KMS-11 (cell line): Measurements from ENCODE around the gene PLEKHG5.

Experiments
- H2AFZ ChIP-seq: fragments of 200-600 bp; sonication (generic); 2 replicates; pipeline ENCODE4 v1.6.1; 2016; ENCODE audit warnings: antibody characterized with exemption, mixed run types, low read depth
- H3K27ac ChIP-seq: fragments of 200-600 bp; sonication (generic); 2 replicates; pipeline ENCODE4 v1.6.1; 2016; ENCODE audit warnings: mild to moderate bottlenecking, mixed run types
- H3K27me3 ChIP-seq: fragments of 200-600 bp; sonication (generic); 2 replicates; pipeline ENCODE4 v1.6.1; 2017; ENCODE audit warnings: mild to moderate bottlenecking, low read depth, mixed run types, moderate library complexity; ENCODE audit not compliant: insufficient read depth
- H3K36me3 ChIP-seq: fragments of 200-600 bp; sonication (generic); 2 replicates; pipeline ENCODE4 v1.6.1; 2017; ENCODE audit warnings: mild to moderate bottlenecking, mixed run types; ENCODE audit not compliant: insufficient read depth
- H3K4me1 ChIP-seq: fragments of 200-600 bp; sonication (generic); 2 replicates; pipeline ENCODE4 v1.6.1; 2016; ENCODE audit warnings: mild to moderate bottlenecking, low read depth, mixed run types; ENCODE audit not compliant: poor library complexity, severe bottlenecking
- H3K4me2 ChIP-seq: fragments of 200-600 bp; sonication (generic); 2 replicates; pipeline ENCODE4 v1.7.0; 2016; ENCODE audit warnings: mild to moderate bottlenecking, mixed run types
- H3K4me3 ChIP-seq: fragments of 200-600 bp; sonication (generic); IDR thresholded peaks from 2 replicates; pipeline ENCODE4 v1.6.1; 2017; ENCODE audit warnings: low read depth, low read length, mixed read lengths; ENCODE audit not compliant: insufficient read depth
- H3K79me2 ChIP-seq: fragments of 200-600 bp; sonication (generic); 2 replicates; pipeline ENCODE4 v1.6.1; 2016; ENCODE audit warnings: low read depth, mixed run types; ENCODE audit not compliant: insufficient read depth
- H3K9ac ChIP-seq: fragments of 200-600 bp; sonication (generic); 2 replicates; pipeline ENCODE4 v1.6.1; 2016; ENCODE audit warnings: mild to moderate bottlenecking, mixed run types
- H4K20me1 ChIP-seq: fragments of 200-600 bp; sonication (generic); 2 replicates; pipeline ENCODE4 v1.6.1; 2016; ENCODE audit warnings: mild to moderate bottlenecking, mixed run types; ENCODE audit not compliant: insufficient read depth
- TF ChIP-seq, protein P1 (sequence below): fragments of 200-600 bp; sonication (generic); conservative IDR thresholded peaks from 2 replicates; pipeline ENCODE4 v1.6.1; 2017; ENCODE audit warnings: low read depth, mild to moderate bottlenecking, antibody characterized with exemption, low read length, moderate library complexity, mixed read lengths

Gene PLEKHG5

GRCh38 chr1:6420454-6421042 lies 70.9 kb downstream of the PLEKHG5 start:
- no peak overlapping the region for H2AFZ ChIP-seq
- peaks cover 95% of the 10 kb centered on the region for H3K27me3 ChIP-seq
- no peak overlapping the region for H3K4me3 ChIP-seq
- no peaks in the 10 kb centered on the region for H3K36me3 ChIP-seq
- H3K9ac ChIP-seq: no peak overlapping the region
- H3K4me2 ChIP-seq: no peak overlapping the region
- H3K79me2 ChIP-seq: no peaks in the 10 kb centered on the region
- H3K4me1 ChIP-seq: no peaks in the 10 kb centered on the region
- no peak overlapping the region for H3K27ac ChIP-seq
- no peaks in the 10 kb centered on the region for H4K20me1 ChIP-seq
- TF ChIP-seq, protein P1, sequence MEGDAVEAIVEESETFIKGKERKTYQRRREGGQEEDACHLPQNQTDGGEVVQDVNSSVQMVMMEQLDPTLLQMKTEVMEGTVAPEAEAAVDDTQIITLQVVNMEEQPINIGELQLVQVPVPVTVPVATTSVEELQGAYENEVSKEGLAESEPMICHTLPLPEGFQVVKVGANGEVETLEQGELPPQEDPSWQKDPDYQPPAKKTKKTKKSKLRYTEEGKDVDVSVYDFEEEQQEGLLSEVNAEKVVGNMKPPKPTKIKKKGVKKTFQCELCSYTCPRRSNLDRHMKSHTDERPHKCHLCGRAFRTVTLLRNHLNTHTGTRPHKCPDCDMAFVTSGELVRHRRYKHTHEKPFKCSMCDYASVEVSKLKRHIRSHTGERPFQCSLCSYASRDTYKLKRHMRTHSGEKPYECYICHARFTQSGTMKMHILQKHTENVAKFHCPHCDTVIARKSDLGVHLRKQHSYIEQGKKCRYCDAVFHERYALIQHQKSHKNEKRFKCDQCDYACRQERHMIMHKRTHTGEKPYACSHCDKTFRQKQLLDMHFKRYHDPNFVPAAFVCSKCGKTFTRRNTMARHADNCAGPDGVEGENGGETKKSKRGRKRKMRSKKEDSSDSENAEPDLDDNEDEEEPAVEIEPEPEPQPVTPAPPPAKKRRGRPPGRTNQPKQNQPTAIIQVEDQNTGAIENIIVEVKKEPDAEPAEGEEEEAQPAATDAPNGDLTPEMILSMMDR: no peak

GRCh38 chr1:6419804-6420453 lies 71.5 kb downstream of the PLEKHG5 start, which contains the start of gene HES2:
Gene HES2, minus strand, starts transcription at chr1:6419919. Its CDS starts 99 bp downstream, at chr1:6419820.
- Histone ChIP-seq H3K27ac (no peak within 1 kb of the TSS), H3K4me1 (peaks cover 5% of the 10 kb centered on the region), H3K4me2 (no peak within 1 kb of the TSS), H3K9ac (no peak within 1 kb of the TSS), H3K36me3 (no peaks in the 10 kb centered on the region), H3K4me3 (no peak within 1 kb of the TSS), H4K20me1 (no peaks in the 10 kb centered on the region), H3K27me3 (peaks cover 95% of the 10 kb centered on the region), H2AFZ (no peak within 1 kb of the TSS), H3K79me2 (no peaks in the 10 kb centered on the region)
- TF ChIP-seq, protein P1: no peak

DNA sequence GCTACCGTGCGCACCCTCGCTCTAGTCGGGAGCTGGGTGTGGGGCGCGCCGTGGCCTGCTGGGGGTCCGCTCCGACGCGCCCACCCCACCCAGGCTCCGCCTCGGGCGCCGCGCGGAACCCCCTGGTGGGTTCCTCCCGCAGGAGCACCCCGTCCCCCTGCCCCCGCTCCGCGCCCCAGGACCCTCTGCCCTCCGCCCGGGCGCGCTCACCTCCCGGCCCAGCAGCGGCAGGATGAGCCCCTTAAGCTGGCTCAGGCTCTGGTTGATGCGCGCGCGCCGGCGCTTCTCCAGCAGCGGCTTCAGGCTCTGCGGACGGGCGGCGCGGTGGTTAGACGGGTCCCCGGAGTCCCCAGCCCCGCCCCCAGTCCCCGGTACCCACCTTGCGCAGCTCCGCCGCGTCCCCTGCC lies 72.1 kb downstream of the PLEKHG5 start:
- H3K27me3 ChIP-seq: peaks cover 92% of the 10 kb centered on the region
- H3K9ac ChIP-seq: no peak overlapping the region
- H3K36me3 ChIP-seq: no peaks in the 10 kb centered on the region
- H3K4me3 ChIP-seq: no peak overlapping the region
- no peak overlapping the region for H2AFZ ChIP-seq
- no peaks in the 10 kb centered on the region for H3K79me2 ChIP-seq
- TF ChIP-seq, protein P1: no peak
- no peak overlapping the region for H3K27ac ChIP-seq
- no peak overlapping the region for H3K4me2 ChIP-seq
- peaks cover 11% of the 10 kb centered on the region for H3K4me1 ChIP-seq
- H4K20me1 ChIP-seq: no peaks in the 10 kb centered on the region

DNA sequence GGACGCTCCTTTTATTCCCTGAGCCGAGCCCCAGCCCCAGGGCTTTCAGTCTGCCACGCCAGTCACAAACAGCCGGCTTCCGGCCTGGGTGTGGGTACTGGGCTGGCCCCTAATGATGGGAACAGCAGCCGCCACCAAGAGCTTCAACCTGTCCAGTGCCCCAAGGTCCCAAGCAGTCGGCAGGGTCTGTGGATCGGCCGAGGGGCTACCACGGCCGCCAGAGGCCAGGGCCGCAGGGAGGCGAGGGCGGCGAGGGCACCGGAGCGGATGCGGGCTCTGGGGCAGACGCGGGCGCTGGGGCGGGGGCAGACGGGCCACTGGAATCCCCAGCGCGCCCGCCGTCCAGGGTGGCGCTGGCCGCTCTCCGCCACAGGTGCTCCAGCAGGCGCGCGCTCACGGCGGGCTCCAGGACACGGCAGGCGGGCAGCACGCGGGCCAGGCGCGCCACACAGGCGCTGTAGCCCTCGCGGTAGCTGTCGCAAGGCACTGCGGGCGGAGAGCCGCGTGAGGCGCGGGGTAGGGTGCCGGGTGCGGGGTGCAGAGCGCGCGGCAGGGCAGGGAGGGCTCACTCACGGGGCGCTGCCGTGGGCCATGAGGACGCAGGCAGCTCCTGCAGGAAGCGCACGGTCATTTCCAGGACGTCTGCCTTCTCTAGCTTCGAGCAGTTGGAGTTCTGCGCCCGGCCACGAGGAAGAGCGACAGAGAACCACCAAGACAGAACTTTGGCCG lies 72.6 kb downstream of the PLEKHG5 start:
- Histone ChIP-seq H3K9ac (no peak overlapping the region), H3K4me3 (no peak overlapping the region), H3K36me3 (no peaks in the 10 kb centered on the region), H3K79me2 (no peaks in the 10 kb centered on the region), H3K4me1 (peaks cover 11% of the 10 kb centered on the region), H3K27me3 (peaks cover 86% of the 10 kb centered on the region), H3K4me2 (no peak overlapping the region), H2AFZ (no peak overlapping the region), H3K27ac (no peak overlapping the region), H4K20me1 (no peaks in the 10 kb centered on the region)
- TF ChIP-seq, protein P1: no peak
